Suprapubic skin (tissue), 4 donors: ENCODE data around the gene SERAC1. TPM values are rescaled to one million over a fixed set of nuclear protein-coding genes. Genes with fewer than 3 reads are reported as not detected.

ENCODE experiments used
- DNase-seq, 2 donors: peaks; one replicate each; pipeline ENCODE4 v3.0.0-alpha.2; 2019; ENCODE audit warnings: low spot score in 2 of 2
- H3K27ac ChIP-seq: fragments of 200-600 bp; sonication (generic); one replicate; pipeline ENCODE4 v1.5.1; 2019
- H3K27me3 ChIP-seq: fragments of 200-600 bp; sonication (generic); one replicate; pipeline ENCODE4 v1.5.1; 2019
- H3K36me3 ChIP-seq: fragments of 200-600 bp; sonication (generic); one replicate; pipeline ENCODE4 v1.5.1; 2019
- H3K4me1 ChIP-seq: fragments of 200-600 bp; sonication (generic); one replicate; pipeline ENCODE4 v1.5.1; 2019
- H3K4me3 ChIP-seq: fragments of 200-600 bp; sonication (generic); one replicate; pipeline ENCODE4 v1.5.1; 2019; ENCODE audit warnings: mild to moderate bottlenecking
- H3K9me3 ChIP-seq: fragments of 200-600 bp; sonication (generic); one replicate; pipeline ENCODE4 v1.5.1; 2019
- CTCF ChIP-seq, 2 donors: fragments of 200-600 bp in 1 of 2; fragments of 450-650 bp in 1 of 2; sonication (generic) in 1 of 2; IDR thresholded peaks; one replicate each; pipeline ENCODE4 v1.5.1; 2016 to 2019; ENCODE audit warnings: antibody characterized with exemption in 2 of 2, mild to moderate bottlenecking in 1 of 2, moderate library complexity in 1 of 2
- EP300 ChIP-seq: sonication (generic); formaldehyde crosslinking; IDR thresholded peaks from one replicate; pipeline ENCODE4 v1.6.1; 2017; ENCODE audit warnings: antibody characterized with exemption
- POLR2A ChIP-seq, 2 donors: fragments of 450-650 bp; IDR thresholded peaks; one replicate each; pipeline ENCODE4 v1.6.1; 2017; ENCODE audit warnings: antibody characterized with exemption in 2 of 2, mild to moderate bottlenecking in 2 of 2, moderate library complexity in 2 of 2
- POLR2AphosphoS5 ChIP-seq, 3 donors: sonication (generic); formaldehyde crosslinking; IDR thresholded peaks; one replicate each; pipeline ENCODE4 v1.6.1; 2017; ENCODE audit warnings: antibody characterized with exemption in 3 of 3
- WGBS: methylation state at CpG from one replicate; pipeline ENCODE4 v1.1.5; 2018; 5-methylcytosine and 5-hydroxymethylcytosine counted together
- total RNA-seq, 4 donors: library from RNA; depleted of rRNA; stranded (reverse); fragments of >200 nt; gene quantifications; one replicate each; pipeline ENCODE4 v1.1.0, GENCODE V29; 2016

Gene SERAC1
- total RNA-seq, 4 donors from 2014 or later = 7.8 to 11.0 (median 8.7) TPM

DNA sequence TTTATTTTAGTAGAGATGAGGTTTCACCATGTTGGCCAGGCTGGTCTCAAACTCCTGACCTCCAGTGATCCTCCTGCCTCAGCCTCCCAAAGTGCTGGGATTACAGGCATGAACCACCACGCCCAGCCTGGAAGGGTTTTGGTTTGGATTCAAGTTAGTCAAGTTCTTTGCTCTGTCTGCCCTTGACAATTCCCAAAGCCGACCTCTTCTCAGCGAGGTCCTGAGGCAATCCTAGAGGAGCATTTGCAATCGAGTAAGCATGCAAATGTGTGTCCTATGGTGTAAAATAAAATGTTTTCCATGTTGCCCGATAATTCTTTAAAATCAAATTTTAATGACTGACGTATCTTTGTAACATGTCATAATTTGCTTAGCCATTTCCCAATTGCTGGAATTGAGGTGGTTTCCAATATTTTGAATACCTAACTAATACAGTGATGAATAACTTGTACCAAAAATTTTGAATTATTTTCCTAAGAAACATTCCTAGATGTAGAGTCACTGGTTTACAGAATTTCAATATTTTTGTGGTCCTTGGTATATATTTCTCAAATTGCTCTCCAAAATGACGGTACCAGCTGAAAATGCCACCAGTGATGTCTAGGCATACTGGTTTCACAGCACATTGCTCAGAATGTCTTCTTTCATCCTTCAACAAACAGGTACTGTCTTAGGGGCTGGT lies 38.8 kb upstream of the SERAC1 start:
- 90% methylated on average over 7 of the region's 7 CpGs for WGBS
- Histone ChIP-seq H3K9me3 (no peaks in the 10 kb centered on the region), H3K36me3 (no peaks in the 10 kb centered on the region), H3K4me3 (no peak overlapping the region), H3K4me1 (no peaks in the 10 kb centered on the region), H3K27me3 (no peaks in the 10 kb centered on the region), H3K27ac (no peak overlapping the region)
- no peak for DNase-seq
- TF ChIP-seq POLR2A (IDR thresholded peaks at IDR 0.05) (no peak), POLR2AphosphoS5 (IDR thresholded peaks at IDR 0.05) (no peak), CTCF (IDR thresholded peaks at IDR 0.05) (no peak), EP300 (no peak)

DNA sequence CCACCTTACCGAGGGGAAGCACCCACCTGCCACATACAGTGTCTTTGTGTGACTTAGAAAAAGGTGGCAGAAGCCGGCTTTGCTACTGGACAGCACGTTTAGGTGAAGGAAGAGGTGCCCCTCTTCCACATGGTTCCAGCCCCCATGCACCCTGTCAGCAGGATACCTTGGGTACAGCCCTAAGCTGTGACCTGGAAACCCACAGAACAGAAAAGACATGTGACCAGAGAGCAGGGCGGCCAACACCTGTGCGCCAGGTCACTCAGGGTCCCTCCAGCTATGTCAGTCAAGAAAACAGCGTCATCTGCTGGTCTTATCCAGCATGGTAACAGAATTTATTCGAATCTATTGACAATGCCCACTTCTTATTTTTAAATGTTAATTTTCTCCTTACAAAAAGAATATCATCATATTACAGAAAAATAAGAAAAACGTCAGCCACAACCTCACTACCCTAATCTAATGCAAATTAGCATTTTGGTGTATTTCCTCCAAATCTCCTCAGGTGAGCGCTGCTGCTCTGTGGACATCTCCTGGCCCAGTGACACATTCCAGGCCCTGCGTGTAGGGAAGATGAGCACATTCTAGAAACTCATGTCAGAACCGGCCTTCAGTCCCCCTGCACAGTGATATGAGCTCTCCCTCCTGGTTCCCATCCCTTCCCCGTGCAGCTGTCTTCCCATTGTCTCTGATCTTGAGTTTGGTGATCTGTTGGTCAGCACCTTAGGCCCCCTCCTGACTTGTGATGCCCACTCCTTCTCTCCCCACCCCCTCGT lies 37.3 kb upstream of the SERAC1 start:
- DNase-seq = no peak
- Histone ChIP-seq H3K4me1 (no peaks in the 10 kb centered on the region), H3K9me3 (no peaks in the 10 kb centered on the region), H3K4me3 (no peak overlapping the region), H3K27ac (no peak overlapping the region), H3K27me3 (no peaks in the 10 kb centered on the region), H3K36me3 (no peaks in the 10 kb centered on the region)
- 81% methylated on average over 13 of the region's 13 CpGs for WGBS
- TF ChIP-seq POLR2AphosphoS5 (IDR thresholded peaks at IDR 0.05) (no peak), EP300 (no peak), CTCF (IDR thresholded peaks at IDR 0.05) (no peak), POLR2A (IDR thresholded peaks at IDR 0.05) (no peak)

DNA sequence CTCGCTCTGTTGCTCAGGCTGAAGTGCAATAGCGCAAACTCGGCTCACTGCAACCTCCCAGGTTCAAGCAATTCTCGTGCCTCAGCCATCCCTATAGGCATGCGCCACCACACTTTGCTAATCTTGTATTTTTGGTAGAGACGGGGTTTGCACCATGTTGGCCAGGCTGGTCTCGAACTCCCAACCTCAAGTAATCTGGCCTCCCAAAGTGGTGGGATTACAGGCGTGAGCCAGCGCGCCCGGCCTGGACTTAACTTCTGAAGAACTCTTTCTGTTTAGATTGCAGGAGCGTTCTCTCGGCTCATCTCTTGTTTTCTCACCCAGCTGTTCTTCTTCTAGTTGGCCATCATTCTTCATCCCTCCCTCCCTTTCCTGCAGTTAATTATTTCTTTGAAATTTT lies 30.4 kb upstream of the SERAC1 start:
- peaks cover 7% of the 10 kb centered on the region for H3K36me3 ChIP-seq
- DNase-seq = no peak
- H3K4me1 ChIP-seq = no peaks in the 10 kb centered on the region
- no peaks in the 10 kb centered on the region for H3K27me3 ChIP-seq
- WGBS = 58% methylated on average over 13 of the region's 13 CpGs
- no peak overlapping the region for H3K27ac ChIP-seq
- no peak overlapping the region for H3K4me3 ChIP-seq
- H3K9me3 ChIP-seq = no peaks in the 10 kb centered on the region
- TF ChIP-seq CTCF (IDR thresholded peaks at IDR 0.05) = no peak
- no peak for TF ChIP-seq EP300
- no peak for TF ChIP-seq POLR2AphosphoS5 (IDR thresholded peaks at IDR 0.05)
- TF ChIP-seq POLR2A (IDR thresholded peaks at IDR 0.05) = no peak

DNA sequence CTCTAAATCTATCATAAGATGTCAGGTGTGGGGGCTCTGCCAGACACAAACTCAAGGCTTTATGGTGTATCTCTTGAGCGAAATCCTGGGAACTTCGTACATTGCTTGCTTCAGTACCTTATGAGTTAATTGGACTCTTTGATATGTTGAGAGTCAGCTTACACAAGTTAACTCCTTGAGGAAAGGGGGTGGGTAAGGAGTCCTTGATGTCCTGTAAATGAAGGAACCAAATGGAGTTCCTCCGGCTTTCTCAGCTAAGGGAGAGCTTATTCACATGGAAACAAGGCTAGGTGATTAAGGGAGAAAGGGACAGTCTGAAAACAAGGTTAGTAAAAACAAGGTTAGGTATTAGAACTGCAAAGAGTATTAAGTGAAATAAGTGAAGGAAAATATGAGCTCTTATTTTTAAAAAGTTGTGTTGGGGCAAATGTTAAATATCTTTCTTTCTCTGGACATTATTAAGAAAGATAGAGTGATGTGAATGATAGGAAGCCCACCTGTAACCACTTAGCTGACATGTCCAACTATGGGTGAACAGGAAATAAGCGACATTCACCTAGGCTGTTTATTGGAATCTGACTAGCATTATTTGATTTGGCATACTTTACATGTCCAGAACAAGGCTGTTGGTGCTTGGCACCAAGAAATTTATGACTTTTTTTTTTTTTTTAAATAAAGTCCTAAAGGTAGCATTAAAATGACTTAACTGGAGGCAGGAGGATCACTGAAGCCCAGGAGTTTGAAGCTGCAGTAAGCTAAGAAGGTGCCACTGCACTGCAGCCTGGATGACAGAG lies 26.6 kb upstream of the SERAC1 start:
- no peaks in the 10 kb centered on the region for H3K4me1 ChIP-seq
- H3K4me3 ChIP-seq = no peak overlapping the region
- peaks cover 20% of the 10 kb centered on the region for H3K36me3 ChIP-seq
- no peak for TF ChIP-seq CTCF (IDR thresholded peaks at IDR 0.05)
- TF ChIP-seq POLR2AphosphoS5 (IDR thresholded peaks at IDR 0.05) = no peak
- no peak for TF ChIP-seq POLR2A (IDR thresholded peaks at IDR 0.05)
- no peak for TF ChIP-seq EP300
- DNase-seq = no peak
- 81% methylated on average over 4 of the region's 4 CpGs for WGBS
- no peaks in the 10 kb centered on the region for H3K9me3 ChIP-seq
- H3K27me3 ChIP-seq = no peaks in the 10 kb centered on the region
- no peak overlapping the region for H3K27ac ChIP-seq

GRCh38 chr6:158191761-158192160 lies 23.7 kb upstream of the SERAC1 start:
- WGBS = 86% methylated on average over 4 of the region's 4 CpGs
- Histone ChIP-seq H3K27me3 (no peaks in the 10 kb centered on the region), H3K4me1 (no peaks in the 10 kb centered on the region), H3K4me3 (no peak overlapping the region), H3K9me3 (no peaks in the 10 kb centered on the region), H3K27ac (no peak overlapping the region), H3K36me3 (peaks cover 30% of the 10 kb centered on the region)
- no peak for TF ChIP-seq POLR2A (IDR thresholded peaks at IDR 0.05)
- no peak for TF ChIP-seq CTCF (IDR thresholded peaks at IDR 0.05)
- TF ChIP-seq EP300 = no peak
- TF ChIP-seq POLR2AphosphoS5 (IDR thresholded peaks at IDR 0.05) = no peak
- no peak for DNase-seq
